ENCODE results near the gene NHLRC4. TPM values are rescaled to one million over a fixed set of nuclear protein-coding genes. Genes with fewer than 3 reads are reported as not detected.

NHLRC4 gene
- total and polyA plus RNA-seq, 4 donors = 0.17 to 7.0 (median 0.25) TPM; not detected in 1

GRCh38 chr16:557463-558297 lies 9.1 kb upstream of the NHLRC4 start (continued):
- TF ChIP-seq RXRA (IDR thresholded peaks at IDR 0.05) (no peak), NR2F2 (IDR thresholded peaks at IDR 0.05) (no peak)

GRCh38 chr16:558298-559020 lies 8.3 kb upstream of the NHLRC4 start:
- Histone ChIP-seq H3K27ac (ENCODE audit: low read depth in 1 of 2, low read length in 2 of 2) (no peak overlapping the region), H3K9ac (ENCODE audit: low read depth in 1 of 2, low read length in 2 of 2) (no peak overlapping the region), H3K4me3 (ENCODE audit: low read depth in 1 of 3, low read length in 3 of 3) (no peak overlapping the region), H3K27me3 (ENCODE audit: control insufficient read depth in 4 of 4, insufficient read depth in 4 of 4, low read length in 3 of 4) (peaks cover 0 to 5% (median under 1%) of the 10 kb centered on the region in 4 donors), H3K9me3 (ENCODE audit: control insufficient read depth in 4 of 4, low read length in 3 of 4) (no peaks in the 10 kb centered on the region), H3K4me1 (ENCODE audit: control insufficient read depth in 4 of 4, insufficient read depth in 4 of 4, low read length in 3 of 4) (peaks cover 3 to 17% (median 8%) of the 10 kb centered on the region in 4 donors), H3K36me3 (ENCODE audit: control insufficient read depth in 4 of 4, insufficient read depth in 3 of 4, low read depth in 1 of 4, low read length in 3 of 4) (peaks cover 0 to 3% (median 1%) of the 10 kb centered on the region in 4 donors)
- TF ChIP-seq ZBTB33 (IDR thresholded peaks at IDR 0.05) (no peak), FOXA1 (IDR thresholded peaks at IDR 0.05) (no peak), SP1 (IDR thresholded peaks at IDR 0.05) (peak; percentile 29), REST (IDR thresholded peaks at IDR 0.05) (no peak), RXRA (IDR thresholded peaks at IDR 0.05) (peak in 1 of 2 donors; percentile 43), HNF4A (conservative IDR thresholded peaks at IDR 0.05) (peak; percentile 80 to 81), HNF4G (IDR thresholded peaks at IDR 0.05) (no peak)
- WGBS = 43% methylated on average over 22 of the region's 22 CpGs
- peak; percentile 62 for DNase-seq (ENCODE audit: low spot score)

GRCh38 chr16:559021-559380 lies 7.8 kb upstream of the NHLRC4 start:
- no peak for DNase-seq (ENCODE audit: low spot score)
- no peaks in the 10 kb centered on the region for H3K9me3 ChIP-seq (ENCODE audit: control insufficient read depth in 4 of 4, low read length in 3 of 4)
- H3K9ac ChIP-seq (ENCODE audit: low read depth in 1 of 2, low read length in 2 of 2) = no peak overlapping the region
- 80% methylated on average over 15 of the region's 15 CpGs for WGBS
- H3K36me3 ChIP-seq (ENCODE audit: control insufficient read depth in 4 of 4, insufficient read depth in 3 of 4, low read depth in 1 of 4, low read length in 3 of 4) = peaks cover 0 to under 1% (median 0%) of the 10 kb centered on the region in 4 donors
- H3K27ac ChIP-seq (ENCODE audit: low read depth in 1 of 2, low read length in 2 of 2) = no peak overlapping the region
- no peak overlapping the region for H3K4me3 ChIP-seq (ENCODE audit: low read depth in 1 of 3, low read length in 3 of 3)
- no peak for TF ChIP-seq TAF1 (conservative IDR thresholded peaks at IDR 0.05)
- no peak for TF ChIP-seq NR2F2 (IDR thresholded peaks at IDR 0.05)
- no peak for TF ChIP-seq SP1 (IDR thresholded peaks at IDR 0.05)
- TF ChIP-seq JUND (IDR thresholded peaks at IDR 0.05) = no peak
- TF ChIP-seq ZBTB33 (IDR thresholded peaks at IDR 0.05) = no peak
- no peak for TF ChIP-seq HNF4G (IDR thresholded peaks at IDR 0.05)
- TF ChIP-seq FOXA1 (IDR thresholded peaks at IDR 0.05) = no peak
- TF ChIP-seq MAX (IDR thresholded peaks at IDR 0.05) = no peak
- no peak for TF ChIP-seq HNF4A (conservative IDR thresholded peaks at IDR 0.05)
- TF ChIP-seq RXRA (IDR thresholded peaks at IDR 0.05) = no peak
- TF ChIP-seq YY1 (IDR thresholded peaks at IDR 0.05) = no peak
- TF ChIP-seq EGR1 (IDR thresholded peaks at IDR 0.05; ENCODE audit: low read depth in 2 of 2) = no peak
- no peak for TF ChIP-seq GABPA (IDR thresholded peaks at IDR 0.05 in 1 of 2, conservative IDR thresholded peaks at IDR 0.05 in 1 of 2)
- H3K27me3 ChIP-seq (ENCODE audit: control insufficient read depth in 4 of 4, insufficient read depth in 4 of 4, low read length in 3 of 4) = peaks cover 0 to 5% (median under 1%) of the 10 kb centered on the region in 4 donors
- peaks cover 3 to 17% (median 8%) of the 10 kb centered on the region in 4 donors for H3K4me1 ChIP-seq (ENCODE audit: control insufficient read depth in 4 of 4, insufficient read depth in 4 of 4, low read length in 3 of 4)

All from liver (tissue), 9 donors.